Karpas-422 (cell line): ENCODE measurements around the gene MYMX. TPM values are rescaled to one million over a fixed set of nuclear protein-coding genes. Genes with fewer than 3 reads are reported as not detected.

Source experiments
- DNase-seq: peaks from one replicate; pipeline ENCODE4 v3.0.0-alpha.2; 2015
- H2AFZ ChIP-seq: fragments of 200-600 bp; sonication (generic); 2 replicates; pipeline ENCODE4 v1.6.1; 2014; ENCODE audit warnings: antibody characterized with exemption, low read length, mixed read lengths
- H3K27ac ChIP-seq: fragments of 200-600 bp; sonication (generic); 2 replicates; pipeline ENCODE4 v1.5.1; 2014; ENCODE audit warnings: mild to moderate bottlenecking, low read length, moderate library complexity
- H3K27me3 ChIP-seq: fragments of 200-600 bp; sonication (generic); 2 replicates; pipeline ENCODE4 v1.6.1; 2014; ENCODE audit warnings: low read length, mixed read lengths
- H3K36me3 ChIP-seq: fragments of 200-600 bp; sonication (generic); 2 replicates; pipeline ENCODE4 v1.6.1; 2014; ENCODE audit warnings: low read length, mixed read lengths; ENCODE audit not compliant: insufficient read depth
- H3K4me1 ChIP-seq: fragments of 200-600 bp; sonication (generic); 2 replicates; pipeline ENCODE4 v1.6.1; 2014; ENCODE audit warnings: mild to moderate bottlenecking, low read length, mixed read lengths
- H3K4me2 ChIP-seq: fragments of 200-600 bp; sonication (generic); 2 replicates; pipeline ENCODE4 v1.6.1; 2014; ENCODE audit warnings: low read length, low read depth, mild to moderate bottlenecking; ENCODE audit not compliant: poor library complexity, severe bottlenecking
- H3K4me3 ChIP-seq: fragments of 200-600 bp; sonication (generic); 2 replicates; pipeline ENCODE4 v1.5.1; 2014; ENCODE audit warnings: mild to moderate bottlenecking, antibody characterized with exemption, low read length, mixed read lengths
- H3K79me2 ChIP-seq: fragments of 200-600 bp; sonication (generic); 2 replicates; pipeline ENCODE4 v1.6.1; 2014; ENCODE audit warnings: mild to moderate bottlenecking, low read length, mixed read lengths
- H3K9ac ChIP-seq: fragments of 200-600 bp; sonication (generic); 2 replicates; pipeline ENCODE4 v1.6.0; 2014; ENCODE audit warnings: low read length
- H3K9me2 ChIP-seq: fragments of 200-600 bp; sonication (generic), shearing (Covaris generic); replicated peaks from 2 replicates; pipeline ENCODE4 v1.6.0; 2014; ENCODE audit warnings: mild to moderate bottlenecking, low read length, moderate library complexity; ENCODE audit not compliant: insufficient read depth
- H3K9me3 ChIP-seq: fragments of 300-700, 200-600 bp; sonication (generic); 2 replicates; pipeline ENCODE4 v1.6.1; 2014; ENCODE audit warnings: low read length, mixed read lengths
- H4K20me1 ChIP-seq: fragments of 200-600 bp; sonication (generic); 2 replicates; pipeline ENCODE4 v1.6.1; 2014; ENCODE audit warnings: mild to moderate bottlenecking, antibody characterized with exemption, low read length, low read depth; ENCODE audit not compliant: insufficient read depth
- total RNA-seq: library from RNA; depleted of rRNA; stranded (reverse); fragments of >200 nt; shearing (Covaris generic); gene quantifications from 2 replicates; pipeline ENCODE4 v1.2.3, GENCODE V29; 2014; ENCODE audit warnings: low replicate concordance

The MYMX gene
- total RNA-seq, 1 experiment from 2014 or later: not detected

DNA sequence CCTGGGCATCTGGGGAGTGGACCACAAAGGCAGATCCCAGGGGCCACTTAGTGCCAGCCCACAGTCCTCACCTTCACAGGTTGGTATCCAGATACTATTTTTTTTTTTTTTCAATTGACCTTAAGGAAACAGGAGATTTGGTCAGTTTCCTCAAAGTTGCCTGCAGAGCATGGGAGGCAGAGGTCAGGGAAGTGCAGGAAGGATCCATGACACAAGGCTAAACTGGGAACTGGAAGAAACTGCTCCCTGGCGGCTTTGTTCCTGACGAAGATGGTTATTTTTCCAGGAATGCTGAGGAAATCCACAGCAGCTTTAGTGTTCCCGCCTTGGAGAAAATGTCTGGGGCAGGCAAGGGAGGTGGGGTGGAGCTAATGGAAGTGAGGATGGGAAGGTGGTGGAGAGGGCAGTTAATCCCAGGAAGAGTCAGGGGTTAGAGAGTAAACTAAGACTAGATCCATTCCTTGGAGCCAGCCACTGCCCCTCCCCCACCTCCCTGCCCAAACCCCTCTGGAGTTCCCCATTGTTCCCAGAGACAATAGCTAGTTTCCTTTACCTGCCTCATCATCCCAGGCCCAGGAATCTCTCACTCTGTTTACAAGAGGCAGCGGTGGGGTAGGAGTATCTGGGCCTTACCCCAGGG lies 14.3 kb upstream of the MYMX start:
- Histone ChIP-seq H3K9me2 (no peaks in the 10 kb centered on the region), H3K36me3 (no peaks in the 10 kb centered on the region), H2AFZ (no peak overlapping the region), H3K9ac (no peak overlapping the region), H3K79me2 (no peaks in the 10 kb centered on the region), H3K27ac (no peak overlapping the region), H4K20me1 (no peaks in the 10 kb centered on the region), H3K4me1 (no peaks in the 10 kb centered on the region), H3K9me3 (no peaks in the 10 kb centered on the region), H3K4me3 (no peak overlapping the region), H3K4me2 (no peak overlapping the region), H3K27me3 (no peaks in the 10 kb centered on the region)
- DNase-seq: no peak

GRCh38 chr6:44202972-44203750 lies 13.6 kb upstream of the MYMX start:
- H3K79me2 ChIP-seq: no peaks in the 10 kb centered on the region
- H3K4me1 ChIP-seq: no peaks in the 10 kb centered on the region
- H3K9me3 ChIP-seq: no peaks in the 10 kb centered on the region
- no peaks in the 10 kb centered on the region for H3K36me3 ChIP-seq
- H2AFZ ChIP-seq: no peak overlapping the region
- no peak overlapping the region for H3K27ac ChIP-seq
- DNase-seq: no peak
- H3K4me3 ChIP-seq: no peak overlapping the region
- no peaks in the 10 kb centered on the region for H3K27me3 ChIP-seq
- H3K9ac ChIP-seq: no peak overlapping the region
- H3K9me2 ChIP-seq: no peaks in the 10 kb centered on the region
- no peak overlapping the region for H3K4me2 ChIP-seq
- no peaks in the 10 kb centered on the region for H4K20me1 ChIP-seq

- H3K27ac ChIP-seq: no peak overlapping the region
- no peak overlapping the region for H3K4me2 ChIP-seq
- no peaks in the 10 kb centered on the region for H3K9me2 ChIP-seq
- no peak for DNase-seq
- H3K4me1 ChIP-seq: no peaks in the 10 kb centered on the region
- H3K27me3 ChIP-seq: no peaks in the 10 kb centered on the region
- no peaks in the 10 kb centered on the region for H3K79me2 ChIP-seq
- no peak overlapping the region for H3K4me3 ChIP-seq
- H2AFZ ChIP-seq: no peak overlapping the region
- no peak overlapping the region for H3K9ac ChIP-seq
- H3K36me3 ChIP-seq: no peaks in the 10 kb centered on the region
- H4K20me1 ChIP-seq: no peaks in the 10 kb centered on the region
- H3K9me3 ChIP-seq: no peaks in the 10 kb centered on the region
Measured at GRCh38 chr6:44203955-44204354, 12.8 kb upstream of the MYMX start.

DNA sequence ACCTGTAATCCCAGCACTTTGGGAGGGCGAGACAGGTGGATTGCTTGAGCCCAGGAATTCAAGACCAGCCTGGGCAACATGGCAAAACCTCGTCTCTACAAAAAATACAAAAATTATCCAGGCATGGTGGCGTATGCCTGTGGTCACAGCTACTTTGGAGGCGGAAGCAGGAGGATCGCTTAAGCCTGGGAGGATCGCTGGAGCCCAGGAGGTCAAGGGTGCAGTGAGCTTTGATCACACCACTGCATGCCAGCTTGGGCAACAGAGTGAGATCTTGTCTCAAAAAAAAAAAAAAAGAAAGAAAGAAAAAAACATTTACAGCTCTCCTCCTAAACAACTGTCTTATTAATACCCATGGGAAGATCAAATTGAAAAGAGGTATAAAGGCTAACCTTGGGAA lies 8.8 kb upstream of the MYMX start:
- H3K27me3 ChIP-seq: no peaks in the 10 kb centered on the region
- no peaks in the 10 kb centered on the region for H3K9me2 ChIP-seq
- H3K4me1 ChIP-seq: no peaks in the 10 kb centered on the region

DNA sequence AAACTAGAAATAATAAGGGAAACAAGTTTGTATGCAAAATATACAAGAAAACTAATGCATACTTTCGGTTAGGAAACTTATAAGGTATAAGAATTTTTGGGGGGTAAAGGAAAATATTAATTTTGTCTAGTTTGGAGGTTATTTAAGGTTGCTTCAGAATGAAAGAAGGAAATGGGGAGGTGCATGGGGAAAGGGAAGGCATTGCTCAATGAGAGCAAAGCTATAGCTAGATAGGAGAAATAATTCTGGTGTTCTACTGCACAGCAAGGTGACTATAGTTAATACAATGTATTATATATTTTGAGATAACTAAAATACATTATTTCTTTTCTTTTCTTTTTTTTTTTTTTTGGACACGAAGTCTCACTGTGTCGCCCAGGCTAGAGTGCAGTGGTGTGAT lies 5.4 kb upstream of the MYMX start:
- Histone ChIP-seq H3K4me2 (no peak overlapping the region), H3K4me1 (no peaks in the 10 kb centered on the region), H3K9ac (no peak overlapping the region), H3K27me3 (no peaks in the 10 kb centered on the region), H3K9me3 (no peaks in the 10 kb centered on the region), H2AFZ (no peak overlapping the region), H3K36me3 (no peaks in the 10 kb centered on the region), H3K79me2 (no peaks in the 10 kb centered on the region), H3K4me3 (no peak overlapping the region), H3K27ac (no peak overlapping the region), H4K20me1 (no peaks in the 10 kb centered on the region), H3K9me2 (no peaks in the 10 kb centered on the region)
- DNase-seq: no peak

More for the DNA sequence above, 8.8 kb upstream of the MYMX start:
- Histone ChIP-seq H3K9ac (no peak overlapping the region), H4K20me1 (no peaks in the 10 kb centered on the region), H2AFZ (no peak overlapping the region), H3K27ac (no peak overlapping the region), H3K4me2 (no peak overlapping the region), H3K4me3 (no peak overlapping the region), H3K9me3 (no peaks in the 10 kb centered on the region), H3K79me2 (no peaks in the 10 kb centered on the region), H3K36me3 (no peaks in the 10 kb centered on the region)
- DNase-seq: no peak

- Histone ChIP-seq H2AFZ (no peak overlapping the region), H3K27ac (no peak overlapping the region), H3K9me3 (no peaks in the 10 kb centered on the region), H3K79me2 (no peaks in the 10 kb centered on the region), H3K9me2 (no peaks in the 10 kb centered on the region), H3K27me3 (no peaks in the 10 kb centered on the region), H3K4me3 (no peak overlapping the region), H3K36me3 (no peaks in the 10 kb centered on the region), H3K9ac (no peak overlapping the region), H4K20me1 (peaks cover 4% of the 10 kb centered on the region; the same call in 1 of the 2 replicates), H3K4me2 (no peak overlapping the region), H3K4me1 (peaks cover 14% of the 10 kb centered on the region)
- no peak for DNase-seq
Measured at GRCh38 chr6:44214307-44214706, 2.4 kb upstream of the MYMX start.

DNA sequence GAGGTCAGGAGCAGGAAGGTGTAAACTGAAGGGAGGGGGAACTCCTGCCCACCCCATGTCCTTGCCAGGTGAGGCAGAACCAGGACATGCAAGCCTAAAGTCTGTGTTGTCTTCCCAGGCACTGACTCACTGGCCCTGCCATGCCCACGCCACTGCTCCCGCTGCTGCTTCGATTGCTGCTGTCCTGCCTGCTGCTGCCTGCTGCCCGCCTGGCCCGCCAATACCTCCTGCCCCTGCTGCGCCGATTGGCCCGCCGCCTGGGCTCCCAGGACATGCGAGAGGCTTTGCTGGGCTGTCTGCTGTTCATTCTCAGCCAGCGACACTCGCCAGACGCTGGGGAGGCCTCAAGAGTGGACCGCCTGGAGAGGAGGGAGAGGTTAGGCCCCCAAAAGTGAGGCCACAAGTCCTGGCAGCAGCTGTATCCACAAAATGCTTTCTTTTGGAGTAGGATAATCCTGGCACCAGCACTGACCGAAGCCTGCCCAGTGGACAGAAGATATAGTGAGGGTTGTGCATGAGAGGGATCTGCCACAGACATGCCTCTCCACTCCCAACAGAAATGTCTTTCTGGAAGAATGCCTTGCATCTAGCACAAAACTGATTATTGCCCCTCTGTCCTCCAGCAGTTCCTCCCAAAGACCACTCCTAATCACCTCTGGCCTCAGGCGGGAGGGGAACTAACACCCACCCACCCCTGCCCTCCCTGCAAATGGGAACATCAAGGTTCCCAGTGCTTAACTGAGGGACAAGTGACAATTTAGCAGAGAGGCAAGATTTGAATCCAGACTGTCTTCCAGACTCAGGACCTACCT lies 812 bp downstream of the MYMX start:
- H4K20me1 ChIP-seq: peaks cover 4% of the 10 kb centered on the region; the same call in 1 of the 2 replicates
- no peaks in the 10 kb centered on the region for H3K9me2 ChIP-seq
- H3K9me3 ChIP-seq: no peaks in the 10 kb centered on the region
- H3K4me1 ChIP-seq: peaks cover 30% of the 10 kb centered on the region
- no peaks in the 10 kb centered on the region for H3K27me3 ChIP-seq
- H3K36me3 ChIP-seq: no peaks in the 10 kb centered on the region
- H3K27ac ChIP-seq: no peak overlapping the region
- H3K9ac ChIP-seq: no peak overlapping the region
- H3K4me2 ChIP-seq: no peak overlapping the region
- H3K79me2 ChIP-seq: no peaks in the 10 kb centered on the region
- no peak overlapping the region for H3K4me3 ChIP-seq
- no peak overlapping the region for H2AFZ ChIP-seq
- no peak for DNase-seq
